HG03175 (cell line): Measurements from ENCODE around the gene KCNN4.

Experiments used
- ATAC-seq: cut with Tn5 transposase; IDR thresholded peaks from one replicate; pipeline ENCODE4 v1.9.1; 2021; ENCODE audit warnings: mild to moderate bottlenecking, moderate library complexity; ENCODE audit not compliant: unreplicated experiment

The KCNN4 gene

GRCh38 chr19:43721469-43722048, 59.2 kb downstream of the KCNN4 start:
- no peak for ATAC-seq

GRCh38 chr19:43720936-43721335, 59.8 kb downstream of the KCNN4 start:
- no peak for ATAC-seq

- no peak for ATAC-seq
Measured at GRCh38 chr19:43719918-43720317, 60.9 kb downstream of the KCNN4 start.

- ATAC-seq, result no peak
Measured at GRCh38 chr19:43719378-43719868, 61.4 kb downstream of the KCNN4 start.

- no peak for ATAC-seq
Measured at GRCh38 chr19:43718627-43719377, 62.0 kb downstream of the KCNN4 start.
